Ovary (tissue), 9 donors: ENCODE data around the gene ARHGAP4. TPM values are rescaled to one million over a fixed set of nuclear protein-coding genes. Genes with fewer than 3 reads are reported as not detected.

Experiments
- DNase-seq, 5 donors: peaks; one replicate each; pipeline ENCODE4 v3.0.0-alpha.2; 2019 to 2020
- H3K27ac ChIP-seq, 2 donors: fragments of 200-600 bp; one replicate each; pipeline versions ENCODE4 v1.5.1 to v1.8.0; 2019 to 2022
- H3K27me3 ChIP-seq: fragments of 200-600 bp; one replicate; pipeline ENCODE4 v1.8.0; 2022
- H3K36me3 ChIP-seq: fragments of 200-600 bp; sonication (generic); one replicate; pipeline ENCODE4 v1.5.1; 2019
- H3K4me1 ChIP-seq: one replicate; pipeline ENCODE4 v1.8.1; 2013; ENCODE audit warnings: mild to moderate bottlenecking, moderate library complexity; ENCODE audit not compliant: insufficient read depth
- H3K4me3 ChIP-seq: fragments of 200-600 bp; sonication (generic); one replicate; pipeline ENCODE4 v1.5.1; 2017
- H3K9me3 ChIP-seq, 2 donors: fragments of 200-600 bp in 1 of 2; sonication (generic) in 1 of 2; one replicate each; pipeline versions ENCODE4 v1.5.1 to v1.8.1; 2013 to 2019; ENCODE audit warnings: mild to moderate bottlenecking in 1 of 2, moderate library complexity in 1 of 2
- CTCF ChIP-seq, 3 donors: fragments of 450-650 bp in 2 of 3; fragments of 200-600 bp in 1 of 3; IDR thresholded peaks; one replicate each; pipeline versions ENCODE4 v1.5.1 to v1.8.0; 2016 to 2022; ENCODE audit warnings: antibody characterized with exemption in 3 of 3, mild to moderate bottlenecking in 1 of 3
- EP300 ChIP-seq: sonication (generic); formaldehyde crosslinking; IDR thresholded peaks from one replicate; pipeline ENCODE4 v1.6.1; 2017; ENCODE audit warnings: antibody characterized with exemption
- POLR2A ChIP-seq: fragments of 450-650 bp; IDR thresholded peaks from one replicate; pipeline ENCODE4 v1.6.1; 2017; ENCODE audit warnings: antibody characterized with exemption, mild to moderate bottlenecking, moderate library complexity
- WGBS, 3 donors: extraction: QIAGEN DNeasy Blood & Tissue Kit in 1 of 3; methylation state at CpG; one replicate each; pipeline versions ENCODE4 v1.1.5 to v1.1.7; 2013 to 2017; 5-methylcytosine and 5-hydroxymethylcytosine counted together
- intact Hi-C, 4 donors: fragments of 100-400 bp; cut with DNase I; formaldehyde crosslinking; loops; one replicate each; pipeline versions ENCODE4 v1.11.0 to v1.15.1; 2022 to 2023
- polyA plus RNA-seq, 2 donors: library from polyadenylated mRNA; stranded (reverse); fragments of 200-250 nt in 1 of 2; fragments of 350-450 nt in 1 of 2; fragmentation: Illumina TruSeq in 1 of 2; extraction: RNeasy Lipid Tissue Mini Kit (QIAGEN cat#74804) in 1 of 2; gene quantifications; one replicate each; pipeline ENCODE4 v1.2.3, GENCODE V29; 2013 to 2014
- total RNA-seq, 7 donors: library from RNA; depleted of rRNA in 2 of 7; stranded (reverse); fragments of >200 nt in 2 of 7; fragmentation: NEBNext Ultra II Directional in 3 of 7; extraction: Animal tissue kit (Norgen Biotek cat#: 25700) in 3 of 7; gene quantifications; one replicate each; pipeline versions ENCODE4 v1.1.0 to v1.2.4, GENCODE V29; 2016 to 2023
- donor health status: DM: no; HTN: no; CAD: no; lungs with moderate emphysema.
- donor health status: DM: no; HTN: no; CAD: no.
- donor health status: Bipolar disorder and iron deficiency.
- donor health status: DM: yes; HTN: yes; CAD: no.
- donor health status: DM: no; HTN: no; CAD: no.
- donor health status: DM: yes; HTN: yes; CAD: no.

Gene ARHGAP4
- total and polyA plus RNA-seq, 9 donors, result 1.2 to 22.3 (median 11.4) TPM

DNA sequence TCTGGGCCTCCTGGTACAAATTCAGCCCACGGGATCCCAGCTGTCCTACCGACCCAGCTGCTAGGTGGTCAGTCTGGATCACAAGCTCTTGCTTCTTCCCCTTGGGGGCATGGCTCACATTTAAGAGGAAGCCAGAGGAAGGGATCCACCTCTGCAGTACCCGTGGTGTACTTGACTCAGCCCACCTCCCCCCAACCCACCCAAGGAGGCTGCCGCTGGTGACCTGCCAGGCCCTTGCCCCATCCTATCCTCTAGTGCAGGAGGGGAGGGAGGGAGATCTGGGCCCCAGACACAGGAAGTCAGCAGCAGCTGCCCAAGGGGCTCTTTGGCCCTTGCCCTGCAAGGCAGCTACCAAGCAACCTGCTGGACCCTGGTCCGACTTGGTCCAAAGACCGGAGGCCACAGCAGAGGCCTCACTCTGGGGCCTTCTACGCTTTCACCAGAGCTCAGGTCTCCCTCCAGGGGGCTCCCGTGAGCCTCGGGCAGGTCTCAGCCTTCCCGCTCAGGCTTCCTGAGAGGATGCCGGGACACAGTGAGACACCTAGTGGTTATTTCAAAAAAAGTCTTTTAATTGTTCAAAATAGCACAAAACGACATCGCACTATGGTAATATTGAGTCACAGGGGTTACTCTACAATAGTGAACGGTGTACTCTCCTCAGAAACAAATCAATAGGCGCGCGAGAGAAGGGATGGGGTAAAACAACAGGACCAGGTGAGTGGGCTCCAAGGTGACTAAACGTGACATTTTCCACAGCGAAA is 21.1 kb upstream of the ARHGAP4 start:
- H3K27me3 ChIP-seq, result no peaks in the 10 kb centered on the region
- H3K36me3 ChIP-seq, result no peaks in the 10 kb centered on the region
- no peaks in the 10 kb centered on the region for H3K9me3 ChIP-seq
- TF ChIP-seq CTCF (IDR thresholded peaks at IDR 0.05) (peak in 2 of 3 donors; percentile 39), EP300 (no peak), POLR2A (no peak)
- no peak overlapping the region for H3K4me3 ChIP-seq
- DNase-seq, result peak; percentile 45 to 73 (median 57)
- WGBS, 3 donors, result 52 to 65% (median 59%) methylated on average over 19 of the region's 19 CpGs
- H3K4me1 ChIP-seq, result peaks cover 4% of the 10 kb centered on the region
- intact Hi-C loops, result loop anchor here in 2 of 4 donors (10.0 kb wide), 2 partner anchors 342 to 982 kb away; no protein-coding TSS in a partner anchor
- no peak overlapping the region for H3K27ac ChIP-seq

DNA sequence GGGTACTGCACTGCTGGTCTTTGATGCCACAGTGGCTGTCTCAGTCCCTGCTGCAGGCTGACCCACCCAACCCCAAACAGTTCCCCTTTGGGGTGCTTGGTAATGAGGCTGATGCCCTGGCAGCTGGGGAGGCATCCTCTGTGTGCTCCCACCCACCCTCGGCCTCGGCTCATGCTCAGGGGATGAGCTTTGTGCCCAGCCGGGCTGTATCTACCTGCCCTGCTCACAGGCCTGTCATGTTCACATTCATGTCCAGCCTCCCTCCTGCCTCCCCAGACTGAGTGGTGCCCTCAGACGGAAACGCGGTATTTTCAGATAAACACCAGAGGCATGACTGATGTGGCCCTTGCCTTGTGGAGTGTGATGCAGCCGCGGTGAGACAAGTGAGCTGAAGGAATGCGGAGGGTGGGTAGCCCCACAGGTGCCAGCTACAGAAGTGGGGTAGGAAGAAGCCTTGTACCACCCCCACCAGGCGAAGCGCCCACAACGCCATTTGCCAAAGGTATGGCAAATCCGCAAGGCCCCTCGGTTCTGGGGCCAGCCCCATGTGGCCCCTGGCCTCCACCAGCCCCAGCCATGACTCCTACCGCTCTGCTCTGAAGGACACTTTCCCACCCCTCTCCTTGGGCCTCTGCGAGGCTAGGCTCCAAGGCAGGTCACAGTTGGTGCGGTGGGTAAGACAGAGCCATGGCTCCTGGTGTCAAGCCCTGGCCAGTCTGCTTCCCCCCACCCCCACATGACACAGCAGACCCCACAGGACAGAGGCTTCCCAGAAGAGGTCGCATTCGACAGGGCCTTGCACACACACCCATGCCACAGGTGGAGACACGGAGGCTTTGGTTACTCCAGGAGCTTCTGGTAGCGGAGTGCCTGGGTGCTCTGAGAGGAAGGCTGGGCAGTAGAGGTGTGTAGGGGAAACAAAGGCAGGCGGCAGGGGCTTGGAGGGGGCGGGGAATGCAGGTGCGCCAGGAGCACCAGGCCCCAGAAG is 20.2 kb upstream of the ARHGAP4 start:
- H3K4me1 ChIP-seq, result peaks cover 4% of the 10 kb centered on the region
- H3K36me3 ChIP-seq, result no peaks in the 10 kb centered on the region
- no peak overlapping the region for H3K4me3 ChIP-seq
- DNase-seq, result no peak
- 81 to 89% (median 86%) methylated on average over 24 of the region's 24 CpGs for WGBS, 3 donors
- H3K27ac ChIP-seq, result no peak overlapping the region
- intact Hi-C loops, result loop anchor here in 2 of 4 donors (10.0 kb wide), 2 partner anchors 341 to 981 kb away; no protein-coding TSS in a partner anchor
- H3K27me3 ChIP-seq, result no peaks in the 10 kb centered on the region
- no peaks in the 10 kb centered on the region for H3K9me3 ChIP-seq
- TF ChIP-seq POLR2A (no peak), CTCF (IDR thresholded peaks at IDR 0.05) (no peak), EP300 (no peak)

DNA sequence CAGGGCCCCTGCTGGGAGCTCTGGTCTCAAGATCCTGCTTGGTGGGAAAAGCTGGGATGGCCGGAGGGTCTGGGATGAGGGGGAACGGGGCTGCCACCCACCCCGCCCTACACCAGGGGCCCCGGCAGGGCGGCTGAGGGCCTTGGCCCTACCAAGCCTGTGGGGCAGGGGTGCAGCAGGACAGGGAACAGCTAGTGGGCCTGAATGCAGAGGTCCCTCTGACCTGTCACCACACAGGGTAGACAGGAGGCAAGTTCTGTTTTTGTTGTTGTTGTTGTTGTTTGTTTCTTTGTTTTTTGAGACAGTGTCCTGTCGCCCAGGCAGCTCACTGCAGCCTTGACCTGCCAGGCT is 18.7 kb upstream of the ARHGAP4 start:
- H3K27me3 ChIP-seq, result no peaks in the 10 kb centered on the region
- peaks cover 4% of the 10 kb centered on the region for H3K4me1 ChIP-seq
- H3K9me3 ChIP-seq, result no peaks in the 10 kb centered on the region
- no peaks in the 10 kb centered on the region for H3K36me3 ChIP-seq
- H3K27ac ChIP-seq, result no peak overlapping the region
- no peak overlapping the region for H3K4me3 ChIP-seq
- WGBS, 3 donors, result 54 to 69% (median 64%) methylated on average over 6 of the region's 6 CpGs
- TF ChIP-seq EP300 (no peak), CTCF (IDR thresholded peaks at IDR 0.05) (no peak), POLR2A (no peak)
- no peak for DNase-seq
- intact Hi-C loops, result loop anchor here in 2 of 4 donors (10.0 kb wide), 2 partner anchors 340 to 980 kb away; no protein-coding TSS in a partner anchor

DNA sequence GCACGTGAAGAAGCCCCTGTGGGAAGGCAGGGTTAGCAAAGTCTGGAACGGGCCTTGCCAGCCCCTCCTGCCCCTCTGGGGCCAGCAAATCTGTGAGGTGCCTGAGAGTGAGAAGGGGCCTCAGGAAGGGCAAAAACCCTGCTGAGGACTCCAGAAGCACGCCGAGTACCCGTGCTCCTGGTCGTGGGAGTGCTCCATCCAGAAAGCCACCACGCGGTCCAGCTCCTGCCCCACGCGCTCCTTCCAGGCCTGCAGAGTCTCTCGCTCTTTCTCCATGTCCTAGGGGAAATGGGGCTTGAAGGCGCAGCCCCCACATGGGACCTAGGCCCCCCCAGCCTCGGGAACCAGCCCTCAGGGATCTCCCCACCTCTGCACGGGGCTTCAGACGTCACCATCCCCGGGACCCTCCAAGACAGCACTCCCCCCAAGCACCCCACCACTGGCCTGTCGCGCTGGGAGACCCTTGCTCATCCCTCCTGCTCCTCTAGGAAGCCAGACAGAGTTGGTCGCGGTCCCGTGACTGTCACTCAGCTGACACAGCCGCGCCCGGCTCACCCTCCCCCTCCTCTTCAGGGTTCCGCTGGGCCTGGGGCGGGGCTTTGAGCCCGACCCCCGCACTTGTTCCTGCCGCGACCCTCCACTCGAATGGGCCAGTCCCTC is 18.2 kb upstream of the ARHGAP4 start, which contains the start of gene RENBP:
Gene RENBP, minus strand, starts transcription at position 504 of the 660 bp plus-strand sequence. Its CDS starts 33 bp downstream, at position 471.
- Histone ChIP-seq H3K4me1 (peaks cover 4% of the 10 kb centered on the region), H3K27ac (no peak within 1 kb of the TSS), H3K27me3 (no peaks in the 10 kb centered on the region), H3K9me3 (no peaks in the 10 kb centered on the region), H3K36me3 (no peaks in the 10 kb centered on the region), H3K4me3 (no peak within 1 kb of the TSS)
- WGBS, 3 donors, result 37 to 52% (median 44%) methylated on average over 31 of the region's 31 CpGs
- DNase-seq, result no peak
- intact Hi-C loops, result loop anchor here in 2 of 4 donors (10.0 kb wide), 2 partner anchors 339 to 979 kb away; no protein-coding TSS in a partner anchor
- TF ChIP-seq POLR2A (no peak), CTCF (IDR thresholded peaks at IDR 0.05) (no peak), EP300 (no peak)
